ENCODE results near the gene TCEANC2.

GRCh38 chr1:54009406-54009805 lies 44.0 kb upstream of the TCEANC2 start:
- TF ChIP-seq CTCF (conservative IDR thresholded peaks at IDR 0.05; ENCODE audit: low read depth, low read length): no peak
- TF ChIP-seq EZH2 (IDR thresholded peaks at IDR 0.05; ENCODE audit: borderline replicate concordance, low read depth, low read length, poor library complexity, severe bottlenecking): no peak

All from A673 (cell line).